Measurements from ENCODE around the gene C1orf146. TPM values are rescaled to one million over a fixed set of nuclear protein-coding genes. Genes with fewer than 3 reads are reported as not detected.

The C1orf146 gene, protein sequence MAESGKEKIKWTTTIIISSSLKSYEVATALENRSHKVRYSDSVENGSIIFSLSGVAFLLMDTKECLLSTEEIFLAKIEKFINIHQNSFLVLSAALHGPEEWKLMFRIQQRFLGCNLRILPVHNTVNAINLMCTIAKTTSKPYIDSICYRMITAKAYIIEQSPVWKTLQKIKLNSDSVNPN
- total RNA-seq: not detected

DNA sequence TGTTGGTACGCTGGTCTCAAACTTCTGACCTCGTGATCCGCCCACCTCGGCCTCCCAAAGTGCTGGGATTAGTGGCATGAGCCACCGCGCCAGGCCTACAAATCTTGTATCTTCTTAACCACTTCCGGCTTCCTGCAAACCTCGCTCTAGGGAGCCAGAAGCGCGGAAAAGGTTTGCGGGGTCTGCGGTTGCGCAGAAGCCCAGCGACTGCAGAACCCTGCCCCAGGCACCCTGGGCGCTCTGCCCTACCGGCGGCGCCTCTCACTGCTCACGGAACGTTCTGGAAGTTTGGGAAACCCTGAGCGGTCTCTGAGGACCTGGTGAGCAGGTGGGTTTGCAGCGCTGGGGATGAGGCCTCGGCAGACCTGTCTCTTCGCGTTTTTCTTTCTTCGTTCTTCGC lies at the start of gene C1orf146:
TSS of gene C1orf146 (plus strand) at position 195 of the 400 bp plus-strand sequence. CDS start 13,506 bp downstream, outside the sequence.
- no peak within 1 kb of the TSS for H3K27ac ChIP-seq
- H3K9me3 ChIP-seq: no peaks in the 10 kb centered on the region
- no peaks in the 10 kb centered on the region for H3K36me3 ChIP-seq
- DNase-seq: no peak
- H3K4me1 ChIP-seq: no peaks in the 10 kb centered on the region
- H3K27me3 ChIP-seq: no peaks in the 10 kb centered on the region
- TF ChIP-seq, protein P1, sequence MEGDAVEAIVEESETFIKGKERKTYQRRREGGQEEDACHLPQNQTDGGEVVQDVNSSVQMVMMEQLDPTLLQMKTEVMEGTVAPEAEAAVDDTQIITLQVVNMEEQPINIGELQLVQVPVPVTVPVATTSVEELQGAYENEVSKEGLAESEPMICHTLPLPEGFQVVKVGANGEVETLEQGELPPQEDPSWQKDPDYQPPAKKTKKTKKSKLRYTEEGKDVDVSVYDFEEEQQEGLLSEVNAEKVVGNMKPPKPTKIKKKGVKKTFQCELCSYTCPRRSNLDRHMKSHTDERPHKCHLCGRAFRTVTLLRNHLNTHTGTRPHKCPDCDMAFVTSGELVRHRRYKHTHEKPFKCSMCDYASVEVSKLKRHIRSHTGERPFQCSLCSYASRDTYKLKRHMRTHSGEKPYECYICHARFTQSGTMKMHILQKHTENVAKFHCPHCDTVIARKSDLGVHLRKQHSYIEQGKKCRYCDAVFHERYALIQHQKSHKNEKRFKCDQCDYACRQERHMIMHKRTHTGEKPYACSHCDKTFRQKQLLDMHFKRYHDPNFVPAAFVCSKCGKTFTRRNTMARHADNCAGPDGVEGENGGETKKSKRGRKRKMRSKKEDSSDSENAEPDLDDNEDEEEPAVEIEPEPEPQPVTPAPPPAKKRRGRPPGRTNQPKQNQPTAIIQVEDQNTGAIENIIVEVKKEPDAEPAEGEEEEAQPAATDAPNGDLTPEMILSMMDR (IDR thresholded peaks at IDR 0.05): no peak
- TF ChIP-seq POLR2A (IDR thresholded peaks at IDR 0.05): no peak
- no peak within 1 kb of the TSS for H3K4me3 ChIP-seq

DNA sequence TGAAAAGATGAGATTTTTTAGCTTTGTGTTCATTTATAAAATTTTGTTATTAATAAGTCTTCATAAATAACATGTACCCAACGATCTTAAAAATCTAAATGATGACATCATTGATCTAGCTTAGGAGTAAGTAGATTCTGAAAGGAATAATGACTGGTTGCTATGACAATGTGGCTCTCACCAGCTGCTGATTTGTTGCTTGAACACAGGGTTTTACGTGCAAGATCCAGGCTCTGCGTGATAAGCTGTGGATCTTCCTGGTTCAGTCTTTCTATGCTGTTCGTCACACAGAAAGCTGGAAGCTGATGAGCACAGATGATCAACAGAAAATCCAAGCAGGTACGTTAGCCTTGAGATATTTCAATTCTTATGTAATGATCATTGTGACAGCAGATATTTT lies 49.1 kb upstream of the C1orf146 start:
- no peaks in the 10 kb centered on the region for H3K4me1 ChIP-seq
- no peak overlapping the region for H3K4me3 ChIP-seq
- no peak for DNase-seq
- H3K27ac ChIP-seq: no peak overlapping the region
- TF ChIP-seq POLR2A (IDR thresholded peaks at IDR 0.05): no peak
- TF ChIP-seq, protein P1 (IDR thresholded peaks at IDR 0.05): no peak
- no peaks in the 10 kb centered on the region for H3K27me3 ChIP-seq
- no peaks in the 10 kb centered on the region for H3K36me3 ChIP-seq
- no peaks in the 10 kb centered on the region for H3K9me3 ChIP-seq

DNA sequence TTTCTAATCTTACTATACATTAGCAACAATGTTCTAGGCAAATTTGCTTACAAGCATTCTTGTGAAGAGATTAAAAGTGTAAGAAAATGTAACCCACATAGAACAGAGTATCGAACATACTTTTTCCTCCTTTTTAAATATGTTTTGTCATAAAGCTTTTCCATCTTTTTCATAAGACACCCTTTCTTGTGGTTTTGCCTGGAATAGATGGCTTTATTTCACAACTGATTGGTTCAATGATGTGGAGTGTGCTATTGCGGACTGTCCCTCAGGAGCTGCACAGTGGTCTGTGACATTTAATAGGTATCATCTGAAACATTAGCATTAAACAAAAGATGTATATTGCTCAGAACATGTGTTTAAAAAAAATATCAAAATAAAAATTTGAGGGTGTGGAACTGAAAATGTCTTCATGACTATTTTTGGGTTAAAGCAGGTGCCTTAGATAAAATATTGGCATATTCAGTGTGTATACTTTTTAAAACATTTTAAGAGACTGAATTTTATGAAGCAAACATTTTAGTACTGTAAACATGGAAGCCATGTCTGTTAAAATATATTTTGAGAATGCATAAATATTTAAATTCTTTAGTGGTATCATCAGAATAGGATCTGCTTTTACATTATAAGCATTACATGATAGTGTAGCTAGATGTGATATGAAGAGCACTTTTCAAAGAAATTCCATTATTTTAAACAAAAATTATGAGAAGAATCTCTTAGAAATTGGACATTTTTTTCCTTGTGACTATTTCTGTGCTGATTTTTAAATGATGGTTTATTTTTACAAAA lies 48.3 kb upstream of the C1orf146 start:
- Histone ChIP-seq H3K27me3 (no peaks in the 10 kb centered on the region), H3K27ac (no peak overlapping the region), H3K9me3 (no peaks in the 10 kb centered on the region), H3K36me3 (no peaks in the 10 kb centered on the region), H3K4me1 (no peaks in the 10 kb centered on the region), H3K4me3 (no peak overlapping the region)
- no peak for DNase-seq
- TF ChIP-seq, protein P1 (IDR thresholded peaks at IDR 0.05): no peak
- TF ChIP-seq POLR2A (IDR thresholded peaks at IDR 0.05): no peak

DNA sequence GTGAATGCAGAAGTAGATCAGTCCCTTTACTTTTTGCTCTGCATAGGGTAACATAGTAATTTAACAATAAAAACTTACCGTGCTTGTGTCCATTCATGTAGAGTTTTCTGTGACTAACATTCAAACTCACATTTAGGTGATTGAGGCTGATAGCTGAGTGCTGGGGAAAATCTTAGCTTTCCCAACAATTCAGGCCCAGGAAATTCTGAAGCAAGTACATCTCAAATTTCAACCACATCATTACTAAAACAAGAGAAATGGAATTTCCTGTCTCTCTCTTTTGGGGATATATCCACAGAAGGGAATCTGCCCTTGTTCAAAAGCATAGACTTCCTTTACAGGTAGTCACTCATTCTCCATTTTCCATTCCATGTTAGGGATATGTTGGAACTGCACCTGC lies 33.1 kb upstream of the C1orf146 start:
- Histone ChIP-seq H3K36me3 (no peaks in the 10 kb centered on the region), H3K27me3 (no peaks in the 10 kb centered on the region), H3K4me3 (no peak overlapping the region), H3K27ac (no peak overlapping the region), H3K9me3 (no peaks in the 10 kb centered on the region), H3K4me1 (no peaks in the 10 kb centered on the region)
- no peak for DNase-seq
- no peak for TF ChIP-seq POLR2A (IDR thresholded peaks at IDR 0.05)

DNA sequence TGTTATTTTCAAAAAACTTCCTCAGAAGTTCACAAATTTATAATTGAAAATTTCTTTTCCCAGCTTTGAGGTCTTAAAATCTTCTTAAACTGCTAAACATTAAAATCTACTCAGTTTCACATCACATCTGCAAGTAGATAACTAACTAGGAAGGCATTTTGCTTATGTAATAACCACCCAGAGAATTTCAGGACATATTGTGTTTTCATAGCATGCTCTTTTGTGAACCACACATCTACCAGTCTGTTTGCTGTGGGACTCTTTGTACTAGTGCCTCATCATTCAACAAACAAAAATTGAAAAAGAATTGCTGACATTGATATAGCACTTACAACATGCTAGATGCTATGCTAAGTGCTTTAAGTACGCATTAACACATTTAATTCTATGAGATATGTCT lies 31.6 kb upstream of the C1orf146 start:
- no peak for TF ChIP-seq POLR2A (IDR thresholded peaks at IDR 0.05)
- TF ChIP-seq, protein P1 (IDR thresholded peaks at IDR 0.05): no peak
- no peak for DNase-seq
- H3K27me3 ChIP-seq: no peaks in the 10 kb centered on the region

More for the DNA sequence above, 31.6 kb upstream of the C1orf146 start:
- Histone ChIP-seq H3K9me3 (no peaks in the 10 kb centered on the region), H3K4me3 (no peak overlapping the region), H3K27ac (no peak overlapping the region), H3K4me1 (no peaks in the 10 kb centered on the region), H3K36me3 (no peaks in the 10 kb centered on the region)
